Ishikawa (cell line): ENCODE data around the gene INS.

Experiments
- RAD21 ChIP-seq: IDR thresholded peaks from 2 replicates; pipeline ENCODE4 v1.6.1; 2012; ENCODE audit warnings: low read depth
- TF ChIP-seq, protein P1 (sequence below): IDR thresholded peaks from 2 replicates; pipeline ENCODE4 v1.6.1; 2012; ENCODE audit warnings: low read depth, mild to moderate bottlenecking

DNA sequence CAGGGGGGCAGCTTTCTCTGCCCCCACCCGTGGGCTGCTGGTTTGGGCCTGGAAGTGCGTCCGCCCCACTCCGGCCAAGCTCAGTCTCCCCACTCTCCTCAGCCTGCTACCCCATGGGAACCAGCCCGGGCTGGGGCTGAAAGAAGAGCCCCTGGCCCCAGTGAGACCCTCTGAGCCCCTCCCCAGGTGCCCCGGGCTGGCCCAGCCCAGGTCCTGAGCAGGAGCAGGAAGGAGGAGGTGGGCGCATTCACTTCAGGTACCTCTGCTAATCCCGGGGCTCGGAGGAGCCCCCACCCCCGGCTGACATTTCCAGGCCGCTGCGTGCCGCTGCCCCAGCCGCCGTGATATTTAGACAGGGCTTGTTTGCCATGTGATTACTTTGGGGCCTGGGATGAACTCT is 19.3 kb upstream of the INS start:
- TF ChIP-seq, protein P1, sequence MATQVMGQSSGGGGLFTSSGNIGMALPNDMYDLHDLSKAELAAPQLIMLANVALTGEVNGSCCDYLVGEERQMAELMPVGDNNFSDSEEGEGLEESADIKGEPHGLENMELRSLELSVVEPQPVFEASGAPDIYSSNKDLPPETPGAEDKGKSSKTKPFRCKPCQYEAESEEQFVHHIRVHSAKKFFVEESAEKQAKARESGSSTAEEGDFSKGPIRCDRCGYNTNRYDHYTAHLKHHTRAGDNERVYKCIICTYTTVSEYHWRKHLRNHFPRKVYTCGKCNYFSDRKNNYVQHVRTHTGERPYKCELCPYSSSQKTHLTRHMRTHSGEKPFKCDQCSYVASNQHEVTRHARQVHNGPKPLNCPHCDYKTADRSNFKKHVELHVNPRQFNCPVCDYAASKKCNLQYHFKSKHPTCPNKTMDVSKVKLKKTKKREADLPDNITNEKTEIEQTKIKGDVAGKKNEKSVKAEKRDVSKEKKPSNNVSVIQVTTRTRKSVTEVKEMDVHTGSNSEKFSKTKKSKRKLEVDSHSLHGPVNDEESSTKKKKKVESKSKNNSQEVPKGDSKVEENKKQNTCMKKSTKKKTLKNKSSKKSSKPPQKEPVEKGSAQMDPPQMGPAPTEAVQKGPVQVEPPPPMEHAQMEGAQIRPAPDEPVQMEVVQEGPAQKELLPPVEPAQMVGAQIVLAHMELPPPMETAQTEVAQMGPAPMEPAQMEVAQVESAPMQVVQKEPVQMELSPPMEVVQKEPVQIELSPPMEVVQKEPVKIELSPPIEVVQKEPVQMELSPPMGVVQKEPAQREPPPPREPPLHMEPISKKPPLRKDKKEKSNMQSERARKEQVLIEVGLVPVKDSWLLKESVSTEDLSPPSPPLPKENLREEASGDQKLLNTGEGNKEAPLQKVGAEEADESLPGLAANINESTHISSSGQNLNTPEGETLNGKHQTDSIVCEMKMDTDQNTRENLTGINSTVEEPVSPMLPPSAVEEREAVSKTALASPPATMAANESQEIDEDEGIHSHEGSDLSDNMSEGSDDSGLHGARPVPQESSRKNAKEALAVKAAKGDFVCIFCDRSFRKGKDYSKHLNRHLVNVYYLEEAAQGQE = no peak
- TF ChIP-seq RAD21 = no peak
